T1000 (cell line): ENCODE data around the gene SNRPB.

Experiments used
- DNase-seq: peaks from one replicate; lab custom pipeline; 2025; ENCODE audit warnings: mixed read lengths; lab: John Stamatoyannopoulos, UW

SNRPB gene

DNA sequence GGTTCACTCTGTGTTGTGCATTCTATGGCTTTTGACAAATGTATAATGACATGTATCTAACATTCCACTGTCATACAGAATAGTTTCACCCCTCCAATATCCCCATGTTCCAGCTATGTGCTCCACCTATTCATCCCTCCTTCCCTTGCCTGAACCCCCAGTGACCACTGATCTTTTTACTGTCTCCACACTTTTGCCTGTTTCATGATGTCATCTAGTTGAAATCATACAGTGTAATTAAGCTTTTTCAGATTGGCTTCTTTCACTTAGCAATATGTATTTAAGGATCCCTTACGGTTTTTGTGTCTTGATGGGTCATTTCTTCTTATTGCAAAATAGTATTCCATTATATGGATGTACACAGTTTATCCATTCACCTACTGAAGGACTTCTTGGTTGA is 50.1 kb downstream of the SNRPB start:
- no peak for DNase-seq

GRCh38 chr20:2418388-2418787 is 52.2 kb downstream of the SNRPB start:
- DNase-seq = no peak

- no peak for DNase-seq
Measured at GRCh38 chr20:2417213-2417541, 53.4 kb downstream of the SNRPB start.

- DNase-seq = no peak
Measured at GRCh38 chr20:2416541-2417212, 53.9 kb downstream of the SNRPB start.
